GDM1 (cell line): ENCODE data around the gene MRC2.

Experiments used
- DNase-seq: peaks from one replicate; lab custom pipeline; 2025; lab: John Stamatoyannopoulos, UW

Gene MRC2

DNA sequence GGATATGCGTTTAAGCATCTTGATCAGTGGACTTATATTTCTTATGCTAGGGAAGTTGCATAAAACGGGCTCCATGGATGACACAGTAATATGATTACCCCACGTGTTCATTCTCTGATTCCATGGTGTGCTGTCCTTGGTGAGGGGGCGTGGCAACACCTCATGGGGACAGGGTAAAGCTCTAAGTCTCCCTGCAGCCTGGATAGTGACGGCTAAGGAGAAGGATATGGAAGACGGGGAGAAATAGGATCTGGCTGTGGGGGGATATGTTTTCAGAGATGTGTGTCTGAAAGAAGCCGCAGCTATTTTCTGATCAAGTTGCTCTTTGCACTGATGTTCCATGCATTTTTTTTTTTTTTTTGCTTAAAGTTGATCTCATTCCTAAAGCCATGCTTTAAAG lies 96.4 kb downstream of the MRC2 start:
- no peak for DNase-seq

DNA sequence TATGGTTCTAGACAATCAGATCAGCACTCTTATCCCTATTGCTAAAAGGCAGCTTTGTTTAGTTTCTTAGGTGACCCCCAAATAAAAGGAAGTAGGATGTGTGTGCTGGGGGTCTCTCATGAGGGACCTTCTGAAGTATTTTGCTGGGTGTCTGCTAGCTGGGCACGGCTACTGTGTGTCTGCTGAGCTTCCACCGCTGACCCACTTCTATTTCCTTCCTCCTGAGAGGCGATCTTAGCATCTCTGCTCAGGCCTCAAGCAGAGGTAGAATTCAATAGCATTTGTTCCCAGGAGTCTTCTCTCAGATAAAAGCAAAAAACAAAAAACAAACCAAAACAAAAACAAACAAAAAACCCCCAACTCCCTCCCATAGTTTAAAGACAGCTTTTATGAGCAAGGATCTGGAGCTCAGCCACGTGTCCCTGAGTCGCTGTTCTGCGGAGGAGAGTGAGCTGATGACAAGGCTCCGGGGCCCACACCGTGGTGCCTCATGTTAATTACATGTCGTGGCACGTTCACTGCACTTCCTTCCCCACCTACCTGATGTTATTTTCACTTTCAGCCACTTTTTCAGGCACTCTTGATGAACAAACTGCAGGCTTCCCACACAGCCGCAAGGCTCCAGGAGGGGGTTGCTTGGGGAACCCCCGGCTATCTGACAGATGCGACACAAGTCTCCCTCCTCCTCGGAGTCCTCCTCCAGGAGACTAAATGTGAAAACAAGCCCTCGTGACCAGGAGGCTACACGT lies 97.1 kb downstream of the MRC2 start:
- peak; percentile 8 for DNase-seq

DNA sequence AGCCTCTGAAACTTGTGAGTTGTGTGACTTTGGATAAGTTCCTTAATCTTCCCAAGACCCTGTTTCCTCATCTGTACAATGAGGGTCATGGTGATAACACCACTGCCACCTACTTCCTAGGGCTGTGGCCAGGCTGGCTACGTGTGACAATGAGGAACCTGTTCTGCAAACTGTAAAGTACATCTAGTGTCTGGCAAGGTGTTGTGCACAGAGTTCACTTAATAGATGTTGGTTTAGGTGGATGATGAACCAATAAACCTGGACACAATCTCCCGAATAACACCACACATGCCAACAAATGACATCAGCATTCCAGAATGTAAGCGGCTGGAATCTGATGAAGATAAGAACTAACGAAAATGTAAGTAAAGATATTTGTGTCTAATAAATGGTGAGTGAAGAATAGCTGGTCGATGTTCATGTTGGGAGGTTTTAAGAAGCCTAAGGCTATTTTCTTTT lies 98.3 kb downstream of the MRC2 start:
- DNase-seq: peak; percentile 65

DNA sequence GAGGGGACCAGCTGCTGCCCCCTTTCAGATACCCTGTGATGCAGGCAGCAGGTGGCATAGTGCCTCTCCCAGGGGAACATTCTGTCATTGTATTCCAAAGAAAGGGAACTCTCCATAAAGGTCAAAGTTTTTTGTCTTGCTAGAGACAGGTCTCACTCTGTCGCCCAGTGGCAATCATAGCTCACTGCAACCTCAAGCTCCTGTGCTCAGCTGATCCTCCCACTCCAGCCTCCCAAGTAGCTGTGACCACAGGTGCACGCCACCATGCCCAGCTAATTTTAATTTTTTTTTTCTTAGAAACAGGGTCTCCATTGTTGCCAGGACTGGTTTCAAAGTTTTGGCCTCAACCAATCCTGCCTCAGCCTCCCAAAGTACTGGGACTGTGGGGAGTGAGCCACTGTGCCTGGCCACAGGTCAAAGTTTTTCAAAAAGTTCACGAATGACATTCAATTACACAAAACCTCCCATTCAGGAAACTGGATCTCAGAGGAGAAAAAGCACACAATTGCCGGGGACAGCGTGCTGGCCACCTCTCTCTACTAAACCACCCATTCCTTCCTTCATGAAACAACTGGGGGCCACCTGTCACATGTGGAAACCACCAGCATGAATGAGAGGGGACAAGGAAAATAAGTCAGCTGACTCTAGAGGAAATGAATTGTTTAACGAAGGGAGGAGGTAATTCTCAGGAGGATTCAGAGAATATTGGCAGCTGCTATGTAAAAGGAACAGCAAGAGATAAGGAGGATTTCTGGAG lies 100.6 kb downstream of the MRC2 start:
- DNase-seq: no peak

DNA sequence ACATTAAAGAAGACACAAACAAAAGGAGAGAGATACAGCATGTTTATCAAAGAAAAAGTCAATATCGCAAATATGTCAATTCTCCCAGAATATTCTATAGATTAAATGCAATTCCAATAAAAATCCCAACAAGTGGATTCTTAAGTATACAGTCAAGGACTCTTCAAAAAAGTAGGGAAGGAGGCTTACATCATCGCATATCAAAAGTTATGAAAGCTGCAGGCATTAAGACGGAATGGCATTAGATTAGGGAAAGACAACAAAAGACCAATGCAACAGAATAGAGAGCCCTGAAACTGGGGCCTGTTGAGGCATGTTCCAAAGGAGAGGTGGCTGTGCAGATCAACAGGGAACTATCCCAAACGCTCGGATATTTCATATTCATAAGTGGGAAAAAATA lies 104.7 kb downstream of the MRC2 start:
- DNase-seq: no peak

DNA sequence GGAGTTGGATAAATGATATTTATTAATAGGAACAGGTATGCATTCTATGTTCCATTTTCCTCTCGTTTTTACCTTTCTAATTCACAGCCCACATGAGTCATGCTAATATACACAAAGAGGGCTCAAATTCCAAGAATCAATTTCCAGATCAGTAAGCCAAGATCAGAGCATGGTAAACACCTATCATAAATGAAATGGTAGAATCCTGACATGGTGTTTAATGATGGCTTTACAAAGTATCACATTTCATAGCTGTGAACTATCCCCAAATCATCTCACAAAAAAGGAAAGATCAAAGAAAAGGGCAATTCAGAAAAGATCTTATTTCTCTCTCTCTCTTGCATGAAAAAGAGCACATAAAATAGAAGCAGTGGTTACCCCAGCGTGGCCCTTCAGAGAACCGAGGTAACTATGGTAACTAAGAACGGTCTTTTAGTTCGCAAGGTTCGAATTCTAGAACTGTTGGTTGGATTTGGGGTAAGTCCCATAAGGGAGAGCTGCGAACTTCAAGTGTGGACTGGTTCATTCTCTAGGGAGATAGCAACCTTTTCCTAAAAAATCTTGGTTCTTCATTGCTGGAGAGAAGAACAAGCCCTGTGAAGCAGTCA lies 107.7 kb downstream of the MRC2 start:
- DNase-seq: no peak

DNA sequence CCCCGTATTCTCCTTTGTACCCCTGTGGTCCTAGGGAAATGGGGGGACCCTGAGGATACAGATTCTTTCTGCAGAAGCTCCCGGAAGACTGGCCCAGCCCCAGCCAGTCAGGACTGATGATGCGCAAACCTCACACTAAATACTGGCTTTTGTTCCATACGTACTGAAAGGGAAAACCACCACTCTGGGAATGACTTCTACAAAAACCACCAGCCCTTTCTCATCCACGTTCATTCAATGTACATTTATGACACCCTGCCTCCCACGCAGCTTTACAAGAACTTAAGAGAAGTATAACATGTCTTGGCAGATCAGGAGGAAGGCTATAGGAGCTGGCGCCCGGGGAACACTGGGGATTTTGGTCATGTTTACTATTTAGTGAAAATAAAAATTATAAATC lies 110.0 kb downstream of the MRC2 start:
- no peak for DNase-seq

DNA sequence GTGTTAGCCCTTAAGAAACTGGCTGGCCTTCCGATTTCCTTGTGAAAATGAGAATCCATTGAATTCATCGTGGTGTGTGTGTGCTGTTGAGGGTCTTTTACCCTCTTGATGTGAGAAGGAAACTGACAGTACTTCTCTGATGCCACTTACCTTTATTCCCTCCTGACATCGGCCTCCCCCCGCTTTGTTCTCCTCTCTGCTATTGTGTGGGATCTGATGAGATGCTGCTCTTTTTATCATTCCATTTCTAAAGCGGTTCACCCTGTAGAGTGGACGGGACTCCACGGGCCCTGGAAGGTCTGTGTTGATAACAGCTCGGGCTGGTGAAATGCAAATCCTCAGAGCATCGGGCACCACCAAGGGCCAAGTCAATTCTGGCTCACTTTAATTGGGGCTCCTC lies 110.8 kb downstream of the MRC2 start:
- no peak for DNase-seq

DNA sequence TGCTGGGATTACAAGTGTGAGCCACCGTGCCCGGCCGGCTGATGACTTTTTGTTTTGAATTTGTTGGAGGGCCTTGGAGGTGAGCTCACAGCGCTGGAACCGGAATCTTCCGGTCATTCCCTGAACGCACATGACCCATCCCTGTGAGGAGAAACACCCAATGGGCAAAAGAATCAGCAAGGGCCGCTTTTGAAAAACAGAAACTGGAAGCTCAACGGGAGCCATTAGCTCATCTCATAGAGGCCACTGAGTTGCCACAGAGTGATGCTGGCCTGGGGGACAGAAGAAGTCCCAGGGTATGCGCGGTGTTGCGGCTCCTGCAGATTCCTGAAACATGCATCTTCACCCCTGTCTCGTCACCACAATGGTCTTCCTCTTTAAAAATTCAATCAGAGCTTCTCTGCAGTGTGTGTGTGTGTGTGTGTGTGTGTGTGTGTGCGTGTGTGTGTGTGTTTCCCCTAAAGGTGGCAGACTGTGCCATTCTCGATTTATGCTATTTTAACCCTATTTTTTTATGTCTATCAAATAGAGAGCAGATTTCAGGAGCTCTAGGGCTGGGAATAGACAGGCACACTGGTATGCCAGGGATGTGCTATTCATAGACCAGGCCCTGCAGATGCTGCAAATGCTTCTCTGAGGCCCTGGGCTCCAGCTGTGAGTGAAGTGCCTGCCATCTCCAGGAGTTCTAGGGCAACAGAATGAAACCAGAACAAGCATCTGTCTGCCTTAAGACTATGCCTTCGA lies 112.3 kb downstream of the MRC2 start:
- DNase-seq: no peak

DNA sequence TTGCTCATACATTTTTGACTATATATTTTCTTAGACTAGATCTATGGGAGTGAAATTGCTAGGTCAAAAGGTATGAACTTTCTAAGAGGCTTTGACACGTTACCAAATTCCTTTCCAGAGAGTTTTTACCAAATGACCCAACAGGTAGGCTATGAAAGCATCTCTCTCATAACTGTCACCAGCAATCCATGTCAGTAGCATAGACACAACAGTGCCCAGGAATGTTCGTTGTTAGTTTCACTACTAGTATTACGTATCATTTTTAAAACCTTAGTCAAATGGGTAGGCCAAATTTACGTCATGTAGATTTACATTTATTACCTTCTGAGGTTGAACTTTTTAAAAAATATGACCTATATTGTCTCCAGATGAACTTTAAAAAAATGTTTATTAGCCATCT lies 113.8 kb downstream of the MRC2 start:
- no peak for DNase-seq
